GM18517 (cell line): ENCODE results near the gene FBXO47.
A peak's percentile ranks its signal among the peaks of the same experiment; 100 is the strongest.

ENCODE experiments used
- ATAC-seq: cut with Tn5 transposase; IDR thresholded peaks from one replicate; pipeline ENCODE4 v1.9.1; 2021; ENCODE audit warnings: mild to moderate bottlenecking, moderate library complexity; ENCODE audit not compliant: unreplicated experiment

Gene FBXO47

GRCh38 chr17:38906460-38907228 lies 60.6 kb downstream of the FBXO47 start:
- ATAC-seq = no peak

GRCh38 chr17:38905375-38905774 lies 61.8 kb downstream of the FBXO47 start:
- no peak for ATAC-seq

- ATAC-seq = no peak
Measured at GRCh38 chr17:38904892-38905291, 62.3 kb downstream of the FBXO47 start.

GRCh38 chr17:38903404-38903803 lies 63.8 kb downstream of the FBXO47 start:
- ATAC-seq = no peak

GRCh38 chr17:38900978-38901656 lies 66.1 kb downstream of the FBXO47 start:
- ATAC-seq = no peak

- ATAC-seq = no peak
Measured at GRCh38 chr17:38899421-38899820, 67.8 kb downstream of the FBXO47 start.

- ATAC-seq = peak; percentile 82
Measured at GRCh38 chr17:38898812-38899348, 68.3 kb downstream of the FBXO47 start.

GRCh38 chr17:38898291-38898679 lies 68.9 kb downstream of the FBXO47 start:
- peak; percentile 4 for ATAC-seq

GRCh38 chr17:38897671-38898290 lies 69.4 kb downstream of the FBXO47 start:
- ATAC-seq = no peak

GRCh38 chr17:38897176-38897575 lies 70.0 kb downstream of the FBXO47 start:
- ATAC-seq = no peak

- no peak for ATAC-seq
Measured at GRCh38 chr17:38896346-38896954, 70.8 kb downstream of the FBXO47 start.

GRCh38 chr17:38894276-38894675 lies 72.9 kb downstream of the FBXO47 start:
- no peak for ATAC-seq

GRCh38 chr17:38893607-38894006 lies 73.6 kb downstream of the FBXO47 start:
- no peak for ATAC-seq

GRCh38 chr17:38893113-38893512 lies 74.1 kb downstream of the FBXO47 start:
- ATAC-seq = no peak

GRCh38 chr17:38892620-38893019 lies 74.6 kb downstream of the FBXO47 start:
- ATAC-seq = no peak

GRCh38 chr17:38892083-38892482 lies 75.1 kb downstream of the FBXO47 start:
- ATAC-seq = no peak

GRCh38 chr17:38891441-38891840 lies 75.8 kb downstream of the FBXO47 start:
- no peak for ATAC-seq

GRCh38 chr17:38890410-38890746 lies 76.8 kb downstream of the FBXO47 start:
- no peak for ATAC-seq

GRCh38 chr17:38889745-38890409 lies 77.3 kb downstream of the FBXO47 start:
- ATAC-seq = no peak

- no peak for ATAC-seq
Measured at GRCh38 chr17:38888842-38889241, 78.4 kb downstream of the FBXO47 start.

- ATAC-seq = no peak
Measured at GRCh38 chr17:38886643-38887010, 80.6 kb downstream of the FBXO47 start.
